ENCODE measurements around the gene ARHGEF19. TPM values are rescaled to one million over a fixed set of nuclear protein-coding genes. Genes with fewer than 3 reads are reported as not detected.
A peak's percentile ranks its signal among the peaks of the same experiment; 100 is the strongest.

ARHGEF19 gene
- total and polyA plus RNA-seq, 8 donors, result 5.0 to 17.1 (median 9.7) TPM

GRCh38 chr1:16204216-16204615, 8.2 kb downstream of the ARHGEF19 start:
- TF ChIP-seq, protein P1, sequence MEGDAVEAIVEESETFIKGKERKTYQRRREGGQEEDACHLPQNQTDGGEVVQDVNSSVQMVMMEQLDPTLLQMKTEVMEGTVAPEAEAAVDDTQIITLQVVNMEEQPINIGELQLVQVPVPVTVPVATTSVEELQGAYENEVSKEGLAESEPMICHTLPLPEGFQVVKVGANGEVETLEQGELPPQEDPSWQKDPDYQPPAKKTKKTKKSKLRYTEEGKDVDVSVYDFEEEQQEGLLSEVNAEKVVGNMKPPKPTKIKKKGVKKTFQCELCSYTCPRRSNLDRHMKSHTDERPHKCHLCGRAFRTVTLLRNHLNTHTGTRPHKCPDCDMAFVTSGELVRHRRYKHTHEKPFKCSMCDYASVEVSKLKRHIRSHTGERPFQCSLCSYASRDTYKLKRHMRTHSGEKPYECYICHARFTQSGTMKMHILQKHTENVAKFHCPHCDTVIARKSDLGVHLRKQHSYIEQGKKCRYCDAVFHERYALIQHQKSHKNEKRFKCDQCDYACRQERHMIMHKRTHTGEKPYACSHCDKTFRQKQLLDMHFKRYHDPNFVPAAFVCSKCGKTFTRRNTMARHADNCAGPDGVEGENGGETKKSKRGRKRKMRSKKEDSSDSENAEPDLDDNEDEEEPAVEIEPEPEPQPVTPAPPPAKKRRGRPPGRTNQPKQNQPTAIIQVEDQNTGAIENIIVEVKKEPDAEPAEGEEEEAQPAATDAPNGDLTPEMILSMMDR (IDR thresholded peaks at IDR 0.05), result no peak
- no peak for FAIRE-seq
- H3K36me3 ChIP-seq, result no peaks in the 10 kb centered on the region
- WGBS, 2 donors, result 90 to 94% methylated on average over 2 of the region's 2 CpGs
- intact Hi-C loops (cut with DNase I), result loop anchor here in 1 of 3 donors (5.0 kb wide), 1 partner anchor 38 kb away; no protein-coding TSS in a partner anchor
- no peaks in the 10 kb centered on the region for H3K9me3 ChIP-seq
- H3K27me3 ChIP-seq, result no peaks in the 10 kb centered on the region
- peak in 1 of 6 donors; percentile 7 for DNase-seq
- H3K27ac ChIP-seq, result no peak overlapping the region
- ATAC-seq, result no peak
- peaks cover 0 to 11% (median 0%) of the 10 kb centered on the region in 3 donors for H3K4me1 ChIP-seq
- H3K4me3 ChIP-seq, result no peak overlapping the region

DNA sequence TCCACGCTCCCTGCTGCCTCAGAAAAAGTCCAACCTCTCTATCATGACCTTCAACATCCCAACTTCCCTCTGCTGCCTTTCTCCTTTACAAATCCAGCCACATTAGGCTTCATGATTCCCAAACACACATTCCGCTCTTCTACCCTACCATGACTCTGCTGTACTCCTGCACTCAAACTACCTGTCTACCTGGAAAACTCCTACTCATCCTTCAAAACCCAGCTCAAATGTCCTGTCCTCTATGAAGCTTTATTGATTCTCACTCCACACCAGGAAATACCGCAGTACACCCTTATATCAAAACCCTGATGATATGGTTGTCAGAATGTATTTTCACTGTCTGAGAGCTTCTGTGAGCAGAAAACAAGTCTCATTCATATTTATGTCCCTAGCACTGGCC, 8.9 kb downstream of the ARHGEF19 start:
- H3K27me3 ChIP-seq, result no peaks in the 10 kb centered on the region
- intact Hi-C loops (cut with DNase I), result loop anchor here in 1 of 3 donors (5.0 kb wide), 1 partner anchor 39 kb away; no protein-coding TSS in a partner anchor
- H3K4me1 ChIP-seq, result peaks cover 0 to 9% (median 0%) of the 10 kb centered on the region in 3 donors
- TF ChIP-seq, protein P1 (IDR thresholded peaks at IDR 0.05), result no peak
- no peak overlapping the region for H3K27ac ChIP-seq
- DNase-seq, result no peak
- ATAC-seq, result no peak
- FAIRE-seq, result no peak
- no peaks in the 10 kb centered on the region for H3K9me3 ChIP-seq
- H3K4me3 ChIP-seq, result no peak overlapping the region
- WGBS, 2 donors, result 46 to 57% methylated on average over 3 of the region's 3 CpGs
- H3K36me3 ChIP-seq, result no peaks in the 10 kb centered on the region

GRCh38 chr1:16202281-16203210, 9.9 kb downstream of the ARHGEF19 start:
- Histone ChIP-seq H3K4me1 (peaks cover 0 to 6% (median 0%) of the 10 kb centered on the region in 3 donors), H3K9me3 (no peaks in the 10 kb centered on the region), H3K27me3 (no peaks in the 10 kb centered on the region), H3K27ac (no peak overlapping the region), H3K36me3 (no peaks in the 10 kb centered on the region), H3K4me3 (no peak overlapping the region)
- 90 to 91% methylated on average over 21 to 24 of the region's 24 CpGs for WGBS, 2 donors
- DNase-seq (peak in 2 of 6 donors; percentile 7 to 13), FAIRE-seq (no peak), ATAC-seq (no peak)
- TF ChIP-seq, protein P1 (IDR thresholded peaks at IDR 0.05), result no peak
- intact Hi-C loops (cut with DNase I), result loop anchor here in 1 of 3 donors (5.0 kb wide), 1 partner anchor 40 kb away; no protein-coding TSS in a partner anchor

DNA sequence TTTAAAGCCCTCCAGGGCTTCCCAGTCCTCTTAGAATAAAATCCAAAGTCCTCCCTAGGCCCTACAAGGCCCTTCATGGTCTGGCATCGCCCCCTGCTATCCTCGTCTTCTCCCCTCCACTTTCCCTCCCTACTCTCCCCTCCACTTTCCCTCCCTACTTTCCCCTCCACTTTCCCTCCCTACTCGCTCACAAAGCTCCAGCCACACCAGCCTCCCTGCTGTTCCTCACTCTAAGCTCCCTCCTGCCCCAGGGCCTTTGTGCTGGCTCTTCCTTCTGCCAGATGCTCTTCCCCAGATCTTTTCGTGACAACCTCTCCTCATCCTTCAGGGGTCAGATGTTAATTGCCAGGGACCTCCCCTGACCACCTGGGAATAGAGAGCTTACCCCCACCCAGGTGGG, 12.8 kb downstream of the ARHGEF19 start:
- Histone ChIP-seq H3K9me3 (no peaks in the 10 kb centered on the region), H3K36me3 (no peaks in the 10 kb centered on the region), H3K4me1 (no peaks in the 10 kb centered on the region), H3K27me3 (no peaks in the 10 kb centered on the region), H3K27ac (no peak overlapping the region), H3K4me3 (no peak overlapping the region)
- intact Hi-C loops (cut with DNase I), result loop anchor here in 1 of 3 donors (5.0 kb wide), 1 partner anchor 43 kb away; no protein-coding TSS in a partner anchor
- DNase-seq (no peak), ATAC-seq (no peak), FAIRE-seq (no peak)
- TF ChIP-seq, protein P1 (IDR thresholded peaks at IDR 0.05), result no peak
- WGBS, 2 donors, result 89 to 96% methylated on average over 4 of the region's 4 CpGs

- FAIRE-seq (no peak), ATAC-seq (no peak), DNase-seq (peak in 1 of 6 donors; percentile 22)
- H3K27ac ChIP-seq, result no peak overlapping the region
- no peaks in the 10 kb centered on the region for H3K36me3 ChIP-seq
- no peaks in the 10 kb centered on the region for H3K27me3 ChIP-seq
- intact Hi-C loops (cut with DNase I), result no loop called here
- TF ChIP-seq, protein P1 (IDR thresholded peaks at IDR 0.05), result no peak
- H3K4me3 ChIP-seq, result no peak overlapping the region
- 75% methylated on average over 1 of the region's 1 CpG for WGBS, 2 donors
- H3K9me3 ChIP-seq, result no peaks in the 10 kb centered on the region
- no peaks in the 10 kb centered on the region for H3K4me1 ChIP-seq
Observed at GRCh38 chr1:16199157-16199501, 13.3 kb downstream of the ARHGEF19 start.
